CD4-positive, alpha-beta T cell treated with Interleukin-15 for 1 hour (primary cell): ENCODE results near the gene SPTB.

Source experiments
- DNase-seq: peaks from one replicate; pipeline ENCODE4 v3.0.0-alpha.2; 2020

Gene SPTB

DNA sequence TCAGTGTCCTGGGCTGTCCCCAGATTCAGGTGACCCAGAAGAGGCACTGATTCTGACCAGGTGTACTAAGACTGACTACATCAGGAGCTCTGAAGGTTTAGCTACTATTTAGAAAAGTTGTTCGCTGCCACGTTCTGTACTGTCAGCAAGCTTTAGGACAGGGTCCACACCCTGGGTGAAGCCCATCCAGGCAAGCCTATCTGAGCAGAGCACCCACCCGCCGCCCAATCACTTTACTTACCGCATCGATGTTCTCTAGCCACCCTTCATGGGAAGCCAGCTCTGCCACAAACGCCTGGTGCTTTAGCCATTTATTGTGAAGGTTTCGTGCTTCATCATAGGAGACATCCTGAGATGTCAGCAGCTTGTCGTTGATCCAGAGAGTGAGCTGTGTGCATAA is 95.7 kb downstream of the SPTB start:
- DNase-seq = no peak

DNA sequence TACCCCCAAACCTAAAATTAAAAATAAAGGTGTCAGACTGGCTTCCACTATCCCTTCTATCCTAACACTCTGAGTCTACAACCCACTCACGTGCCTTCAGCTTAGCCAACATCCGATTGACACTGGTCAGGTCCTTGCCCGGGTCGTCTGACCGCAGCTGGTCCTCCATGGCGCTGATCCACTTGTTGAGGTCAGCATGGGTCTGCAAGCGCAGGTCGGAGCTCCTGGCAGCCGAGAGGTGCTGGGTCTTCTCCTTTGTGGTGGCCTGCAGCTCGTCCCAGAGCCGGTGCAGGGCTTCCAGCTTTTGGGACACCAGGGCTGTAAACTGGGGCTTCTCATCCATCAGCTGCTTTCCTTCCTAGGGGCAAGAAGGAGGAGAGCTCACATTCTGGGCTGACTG is 97.5 kb downstream of the SPTB start:
- no peak for DNase-seq

DNA sequence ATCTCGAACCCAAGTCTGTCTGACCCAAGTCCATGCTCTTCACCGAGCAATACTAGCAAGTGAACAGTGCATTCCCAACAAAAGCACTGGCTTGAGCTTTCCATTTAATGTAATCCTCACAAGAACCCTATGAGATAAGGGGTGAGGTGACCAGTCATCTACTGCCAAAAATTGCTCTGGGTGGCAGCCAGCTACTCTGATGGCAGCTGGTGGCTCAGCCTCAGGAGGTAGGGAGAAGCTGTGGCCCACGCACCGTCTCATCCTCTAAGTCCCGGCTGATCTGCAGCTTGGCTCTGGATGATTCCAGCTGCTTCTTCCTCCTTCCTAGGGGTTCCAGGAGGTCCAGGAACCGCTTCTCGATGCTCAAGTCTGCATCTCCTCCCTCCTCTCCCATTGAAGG is 100.2 kb downstream of the SPTB start:
- no peak for DNase-seq

DNA sequence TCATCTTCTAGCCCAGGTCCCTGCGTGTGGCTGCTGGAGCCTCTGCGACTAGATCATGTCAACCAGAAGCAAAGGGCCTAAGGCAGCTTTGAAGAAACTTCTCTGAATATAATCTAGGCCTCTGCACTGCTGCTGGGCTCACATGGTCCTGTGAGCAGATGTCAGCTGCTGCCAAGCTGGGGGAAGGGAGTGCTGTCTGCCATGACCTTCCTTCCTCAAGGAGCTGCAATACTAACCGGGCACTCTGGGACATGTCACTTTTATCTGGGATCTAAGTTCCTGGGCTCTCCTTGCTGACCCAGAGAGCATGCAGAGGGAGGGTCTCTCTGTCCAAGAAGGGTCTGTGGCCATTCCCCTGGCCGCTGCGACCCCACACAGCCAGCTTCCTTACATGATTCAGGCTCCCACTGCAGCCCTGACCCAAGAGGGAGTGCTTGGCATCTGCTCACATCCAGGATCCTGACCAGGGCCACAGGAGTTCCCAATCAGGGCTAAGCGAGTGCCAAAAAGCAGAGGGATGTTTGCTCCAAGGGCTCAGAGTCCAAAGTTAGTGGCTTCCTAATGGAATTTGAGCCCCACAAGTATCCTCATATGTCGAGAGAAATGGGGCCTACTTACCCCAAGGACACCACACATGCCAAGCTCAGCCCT is 101.5 kb downstream of the SPTB start:
- no peak for DNase-seq

DNA sequence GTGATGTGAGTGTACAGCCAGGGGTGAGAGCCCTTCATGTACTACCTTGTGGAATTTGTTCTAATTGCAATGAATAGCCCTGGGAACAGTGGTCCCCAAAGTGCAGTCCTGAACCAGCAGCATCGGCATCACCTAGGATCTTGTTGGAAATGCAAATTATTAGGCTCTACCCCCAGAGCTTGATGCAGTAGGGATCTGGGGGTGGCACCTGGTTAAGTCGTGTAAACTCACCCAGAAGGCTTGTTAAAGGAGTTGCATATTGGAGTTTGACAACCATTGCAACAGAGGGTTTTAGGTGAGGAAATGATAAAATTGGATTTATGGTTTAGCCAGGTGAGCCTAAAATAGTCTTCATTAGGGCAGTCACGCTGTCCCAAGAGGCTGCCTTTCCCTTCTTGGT is 102.2 kb downstream of the SPTB start:
- no peak for DNase-seq

DNA sequence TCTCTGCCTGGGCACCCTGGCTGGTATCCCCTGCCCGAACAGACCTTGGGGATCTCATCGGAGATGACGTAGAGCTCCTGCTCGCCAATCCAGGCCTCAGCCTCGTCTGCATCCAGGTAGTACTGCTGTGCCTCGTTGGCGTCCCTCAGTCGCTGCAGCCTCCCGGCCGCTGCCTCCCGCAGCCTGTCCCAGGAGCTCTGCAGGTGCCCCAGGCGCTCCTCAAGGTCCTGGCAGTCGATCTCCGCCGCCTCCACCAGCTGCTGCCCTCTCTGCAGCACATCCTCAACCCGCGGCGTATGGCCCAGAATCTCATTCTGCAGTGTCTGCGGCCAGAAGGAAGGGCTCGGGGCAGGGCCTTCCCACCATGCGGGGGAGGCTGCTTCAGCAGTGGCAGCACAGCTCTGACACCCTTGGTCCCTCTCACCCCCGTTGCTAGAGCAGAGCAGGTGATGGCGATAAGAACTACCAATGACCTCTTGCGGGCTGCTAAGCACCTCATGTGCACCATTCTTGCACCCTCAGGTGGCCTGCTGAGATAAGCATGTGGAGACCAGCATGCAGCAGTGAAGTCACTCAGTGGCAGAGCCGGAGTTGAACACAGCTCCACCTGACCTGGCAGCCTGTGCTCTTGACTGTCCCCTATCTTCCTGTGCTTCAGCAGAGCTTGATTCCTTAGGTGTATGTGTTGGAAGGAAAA is 104.5 kb downstream of the SPTB start:
- no peak for DNase-seq

DNA sequence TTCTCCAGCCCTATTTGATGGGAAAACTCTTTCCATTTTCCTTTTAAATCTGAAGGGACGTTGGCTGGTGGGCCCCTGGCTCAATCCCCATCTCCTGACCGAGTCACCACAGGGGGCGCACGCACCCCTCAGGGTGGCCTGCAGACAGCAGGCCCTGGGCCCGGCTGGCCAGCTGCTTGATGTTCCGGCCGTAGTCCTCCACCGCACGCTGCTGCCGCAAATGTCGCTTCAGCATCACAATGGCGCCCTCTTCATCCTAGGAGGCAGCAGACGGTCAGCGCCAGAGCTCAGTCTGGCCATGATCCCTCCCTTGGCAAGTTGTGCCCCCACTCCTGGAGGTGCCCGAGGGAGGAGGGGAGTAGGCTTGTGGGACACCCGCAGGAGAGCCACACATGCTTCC is 105.4 kb downstream of the SPTB start:
- no peak for DNase-seq

DNA sequence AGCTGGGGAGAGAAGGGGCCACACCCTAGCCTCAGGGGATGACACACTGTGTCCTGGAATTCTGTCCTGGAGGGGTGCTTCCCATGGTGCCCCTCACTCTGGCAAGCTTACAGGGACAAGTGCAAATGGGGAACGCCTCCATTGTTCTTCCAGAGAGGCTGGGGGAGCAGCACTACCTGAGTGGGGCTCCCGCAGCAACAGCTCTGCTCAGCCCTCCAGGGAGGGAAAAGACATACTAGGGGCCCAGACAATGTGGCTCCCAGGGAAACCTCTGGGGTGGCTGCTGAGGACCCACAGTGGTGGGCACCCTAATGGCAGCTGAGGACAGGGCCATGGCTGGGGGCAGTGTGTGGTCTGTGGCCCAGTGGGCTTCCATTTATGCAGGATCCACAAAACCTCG is 106.1 kb downstream of the SPTB start:
- no peak for DNase-seq

DNA sequence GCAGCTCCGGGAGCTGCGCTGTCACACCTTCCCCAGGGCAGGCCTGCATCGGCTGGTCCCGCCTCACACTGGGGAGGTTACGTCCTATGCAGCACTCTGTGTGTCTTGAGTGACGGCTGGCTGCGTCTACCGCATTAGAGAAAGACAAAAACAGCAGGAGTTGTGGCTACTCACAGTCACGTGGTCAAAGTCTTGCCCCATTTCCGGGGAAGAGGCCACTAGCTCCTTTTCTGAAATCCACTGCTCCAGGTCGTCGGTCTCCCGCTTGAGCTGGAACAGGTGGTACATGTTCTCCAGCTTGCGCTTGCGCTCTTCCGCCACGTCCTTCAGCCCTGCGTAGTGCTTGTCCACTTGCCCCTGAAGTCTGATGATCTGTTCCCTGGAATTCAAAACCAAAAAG is 106.7 kb downstream of the SPTB start:
- DNase-seq = no peak

DNA sequence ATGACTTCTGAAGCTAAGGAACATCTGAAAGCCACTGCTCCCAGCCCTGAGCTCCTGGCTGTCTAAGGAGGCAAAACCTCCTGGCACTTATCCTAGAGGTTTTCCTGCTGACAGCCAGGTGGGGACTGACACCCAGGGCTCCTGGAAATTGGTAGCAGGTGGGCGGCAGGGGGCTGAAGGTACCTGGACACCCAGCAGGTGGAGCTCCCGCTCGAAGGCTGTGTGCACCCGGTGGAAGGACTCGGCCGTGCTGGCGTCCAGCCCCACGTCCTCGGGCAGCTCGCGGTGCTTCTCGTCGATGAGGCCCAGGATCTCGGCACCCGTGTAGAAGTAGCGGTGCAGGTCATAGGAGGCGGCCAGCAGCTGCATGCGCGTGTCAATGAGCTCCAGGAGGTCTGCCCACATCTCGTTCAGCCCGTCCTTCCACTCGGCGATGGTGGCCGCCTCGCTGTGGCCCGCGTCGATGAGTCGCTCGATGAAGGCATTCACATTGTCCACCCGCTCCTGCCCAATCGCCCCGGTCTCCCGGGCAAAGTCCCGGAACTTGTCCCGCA is 107.2 kb downstream of the SPTB start:
- no peak for DNase-seq

DNA sequence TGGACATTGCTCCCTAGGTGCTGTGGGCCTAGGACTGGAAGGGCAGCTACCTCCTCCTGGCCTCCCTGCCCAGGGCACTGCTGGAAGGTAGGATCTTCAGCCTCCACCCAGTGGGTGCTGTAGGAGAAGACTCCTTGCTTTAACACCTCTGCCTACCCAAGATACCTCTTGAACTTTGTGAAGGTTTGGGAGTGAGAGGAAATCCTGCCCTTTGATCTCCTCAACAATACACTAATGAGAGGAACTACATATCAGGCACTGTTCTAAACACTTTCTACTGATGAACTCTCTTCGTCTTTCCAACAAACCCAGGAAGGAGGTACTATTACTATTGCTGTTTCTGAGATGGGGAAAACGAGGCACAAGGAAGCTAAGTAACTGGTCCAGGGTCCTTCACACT is 108.5 kb downstream of the SPTB start:
- DNase-seq = no peak

DNA sequence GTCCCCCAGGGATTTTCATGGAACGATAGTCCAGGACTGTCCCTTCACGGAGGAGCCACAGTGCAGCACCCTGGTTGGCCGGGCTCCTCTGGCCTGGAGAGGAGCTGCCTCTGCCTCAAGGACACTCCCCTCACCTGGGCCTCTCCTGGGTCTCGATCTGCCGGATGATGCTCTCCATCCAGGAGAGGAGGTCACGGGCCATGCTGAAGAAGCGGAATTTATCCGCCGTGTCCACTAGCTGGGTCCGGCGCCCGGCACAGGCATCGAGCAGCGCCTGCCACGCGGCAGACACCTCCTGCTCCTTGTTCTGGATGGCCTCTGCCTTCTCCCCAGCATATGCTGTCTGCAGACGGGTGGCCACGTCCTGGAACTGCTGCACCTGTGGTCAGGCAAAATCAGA is 109.0 kb downstream of the SPTB start:
- DNase-seq = no peak

DNA sequence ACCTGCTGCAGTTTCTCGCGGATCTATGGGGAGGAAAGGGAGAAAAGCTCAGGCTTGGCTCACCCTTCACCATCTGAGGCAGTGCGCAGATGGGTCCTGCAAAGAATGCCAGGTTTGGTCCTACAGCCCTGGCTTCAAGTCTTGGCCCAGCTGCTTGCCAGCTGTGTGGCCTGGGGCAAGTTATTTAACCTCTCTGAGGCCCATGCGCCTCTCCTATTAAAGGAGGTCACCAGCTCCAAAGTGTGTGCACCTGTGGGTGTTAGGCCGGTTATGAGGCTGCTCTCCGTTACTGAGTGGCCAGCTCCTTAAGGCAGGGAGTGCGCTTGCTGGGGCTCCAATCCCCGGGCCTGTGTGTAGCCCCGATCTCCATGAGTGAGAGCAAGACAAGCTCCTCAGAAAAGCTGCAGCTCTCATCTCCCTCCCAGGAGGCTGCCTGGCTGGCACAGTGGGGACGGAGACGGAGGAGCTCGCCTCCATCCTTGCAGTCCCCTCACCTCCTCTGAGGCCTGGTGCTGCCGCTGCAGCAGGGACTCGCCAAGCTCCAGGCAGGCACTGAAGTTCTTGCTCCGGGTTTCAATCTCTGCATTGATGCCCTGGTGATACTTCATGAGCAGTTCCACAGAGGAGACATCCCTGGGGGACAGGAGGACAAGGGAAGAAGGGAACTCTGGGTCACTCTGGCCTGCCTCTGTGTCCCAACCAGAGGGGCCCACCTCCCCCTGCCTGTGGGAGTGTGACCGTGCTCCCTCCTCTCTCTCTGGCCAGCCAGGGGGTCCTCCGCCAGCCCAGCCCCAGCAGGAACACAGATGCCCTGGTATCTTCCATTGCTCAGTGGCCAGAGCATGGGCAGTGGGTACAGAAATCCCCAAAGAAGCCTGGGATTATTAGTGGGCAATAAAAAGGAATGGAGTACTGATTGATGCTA is 110.3 kb downstream of the SPTB start:
- DNase-seq = no peak

DNA sequence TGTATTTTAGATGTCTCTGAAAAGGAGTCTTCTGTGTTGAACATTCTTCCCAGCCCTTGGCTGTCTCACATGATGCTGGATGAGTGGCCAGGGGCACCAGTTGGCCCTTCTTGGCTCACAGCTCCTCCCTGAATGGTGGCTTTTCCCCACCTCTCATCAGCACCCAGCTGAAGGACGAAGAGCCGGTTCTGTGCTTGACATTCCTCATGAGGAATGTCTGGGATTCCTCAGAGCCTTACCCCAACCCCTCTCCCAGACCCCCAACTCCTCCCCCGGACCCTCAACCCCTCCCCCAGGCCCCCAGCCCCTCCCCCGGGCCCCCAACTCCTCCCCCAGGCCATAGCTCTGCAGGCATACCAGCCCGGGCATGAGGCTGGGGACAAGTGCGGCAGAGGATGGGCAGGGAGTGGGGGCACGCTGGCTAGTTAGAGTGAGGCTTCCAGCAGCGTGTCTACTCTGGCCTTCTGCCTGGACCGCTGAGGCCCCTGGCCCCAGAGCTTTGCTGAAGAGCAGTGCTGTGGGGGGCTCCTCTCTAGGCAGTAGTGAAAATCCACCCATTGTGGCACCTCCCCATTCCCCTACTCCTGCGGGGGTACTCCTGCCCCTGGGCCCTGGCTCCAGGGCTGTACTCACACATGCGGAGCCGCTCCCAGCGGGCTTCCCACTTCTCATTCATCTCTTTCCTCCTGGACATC is 111.2 kb downstream of the SPTB start:
- no peak for DNase-seq

DNA sequence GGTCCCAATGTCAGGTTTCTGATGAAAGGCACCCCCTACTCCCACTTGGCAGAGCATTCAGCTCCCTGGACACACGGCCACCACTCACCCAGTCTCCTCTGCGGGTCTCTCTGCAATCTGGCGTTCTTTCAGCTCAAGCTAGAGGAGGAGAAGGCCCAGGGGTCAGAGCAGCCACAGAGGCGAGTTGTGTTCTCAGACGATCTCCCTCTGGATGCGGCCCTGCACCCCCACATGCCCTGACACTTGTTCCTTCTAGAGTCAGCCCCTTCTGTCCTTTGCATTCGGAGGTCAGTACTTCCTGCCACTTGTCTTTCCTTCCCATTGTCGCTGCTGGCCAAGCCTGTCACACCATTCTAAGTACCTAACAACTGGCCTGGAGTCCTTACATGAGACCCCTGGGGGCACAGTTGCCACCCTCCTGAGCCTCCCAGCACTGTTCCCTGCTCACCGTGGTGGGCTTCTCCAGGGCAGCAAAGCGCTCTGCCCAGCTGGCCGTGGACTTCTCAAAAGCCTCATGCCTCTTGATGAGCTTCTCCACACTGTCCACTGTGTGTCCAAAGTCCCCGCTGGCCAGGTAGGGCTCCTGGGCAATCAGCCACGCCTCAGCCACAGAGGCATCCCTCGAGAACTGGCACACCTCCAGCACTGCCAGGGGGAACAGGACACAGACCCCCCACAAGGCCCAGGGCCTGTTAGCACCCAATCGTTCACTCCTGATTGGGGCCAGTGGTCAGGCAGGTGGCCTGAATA is 112.3 kb downstream of the SPTB start:
- no peak for DNase-seq

DNA sequence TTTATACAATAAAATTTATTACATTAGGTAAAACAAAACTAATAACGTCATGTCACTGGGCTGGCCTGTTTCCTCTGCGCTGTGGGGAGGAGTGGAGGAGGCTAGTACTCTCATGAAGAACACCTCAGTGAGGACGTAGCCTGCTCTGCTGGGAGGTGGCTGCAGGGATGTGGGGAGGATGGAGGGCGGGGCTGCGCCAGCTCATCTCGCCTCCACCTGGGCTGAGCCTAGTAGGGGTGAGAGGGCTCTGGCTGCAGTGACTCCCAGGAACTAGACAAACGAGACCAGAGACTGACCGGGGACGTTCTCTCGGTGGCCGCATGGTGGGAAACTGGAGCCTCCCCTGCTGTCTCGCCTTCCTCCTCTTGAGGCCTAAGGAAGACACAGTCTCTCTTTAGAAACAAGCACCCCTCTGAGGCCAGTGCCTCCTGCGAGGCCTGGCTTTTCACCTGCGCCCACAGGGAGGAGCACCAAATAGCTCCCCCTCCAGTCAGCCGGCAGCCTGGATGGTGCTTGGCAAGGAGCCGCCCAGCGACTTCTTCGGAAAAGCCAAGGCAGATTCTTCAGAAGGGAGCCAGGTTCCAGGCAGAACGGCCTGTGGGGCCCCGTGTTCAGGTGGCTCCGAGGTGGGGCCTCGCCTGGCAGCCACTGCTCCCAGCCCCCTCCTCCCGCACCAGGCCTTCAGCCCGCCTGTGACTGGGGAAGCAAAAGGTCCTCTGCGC is 113.1 kb downstream of the SPTB start:
- no peak for DNase-seq

DNA sequence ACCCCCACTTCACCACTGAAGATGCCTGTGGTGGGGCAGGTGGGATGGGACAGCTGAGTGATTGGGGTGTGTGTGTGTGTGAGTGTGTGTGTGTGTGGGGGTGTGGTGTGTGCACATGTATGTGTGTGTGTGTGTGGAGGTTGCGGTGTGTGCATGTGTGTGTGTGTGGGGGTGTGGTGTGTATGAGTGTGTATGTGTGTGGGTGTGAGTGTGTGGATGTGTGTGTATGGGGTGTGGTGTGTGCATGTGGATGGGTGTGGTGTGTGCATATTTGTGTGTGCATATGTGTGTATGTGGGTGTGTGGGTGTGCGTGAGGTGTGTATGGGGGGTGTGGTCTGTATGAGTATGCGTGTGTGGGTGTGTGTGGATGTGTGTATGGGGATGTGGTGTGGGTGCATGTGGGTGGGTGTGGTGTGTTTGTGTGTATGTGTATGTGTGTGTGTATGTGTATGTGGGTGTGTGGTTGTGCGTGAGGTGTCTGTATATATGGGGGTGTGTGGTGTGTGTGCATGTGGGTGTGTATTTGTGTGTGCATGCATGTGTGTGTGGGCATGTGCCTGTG is 113.9 kb downstream of the SPTB start:
- no peak for DNase-seq

DNA sequence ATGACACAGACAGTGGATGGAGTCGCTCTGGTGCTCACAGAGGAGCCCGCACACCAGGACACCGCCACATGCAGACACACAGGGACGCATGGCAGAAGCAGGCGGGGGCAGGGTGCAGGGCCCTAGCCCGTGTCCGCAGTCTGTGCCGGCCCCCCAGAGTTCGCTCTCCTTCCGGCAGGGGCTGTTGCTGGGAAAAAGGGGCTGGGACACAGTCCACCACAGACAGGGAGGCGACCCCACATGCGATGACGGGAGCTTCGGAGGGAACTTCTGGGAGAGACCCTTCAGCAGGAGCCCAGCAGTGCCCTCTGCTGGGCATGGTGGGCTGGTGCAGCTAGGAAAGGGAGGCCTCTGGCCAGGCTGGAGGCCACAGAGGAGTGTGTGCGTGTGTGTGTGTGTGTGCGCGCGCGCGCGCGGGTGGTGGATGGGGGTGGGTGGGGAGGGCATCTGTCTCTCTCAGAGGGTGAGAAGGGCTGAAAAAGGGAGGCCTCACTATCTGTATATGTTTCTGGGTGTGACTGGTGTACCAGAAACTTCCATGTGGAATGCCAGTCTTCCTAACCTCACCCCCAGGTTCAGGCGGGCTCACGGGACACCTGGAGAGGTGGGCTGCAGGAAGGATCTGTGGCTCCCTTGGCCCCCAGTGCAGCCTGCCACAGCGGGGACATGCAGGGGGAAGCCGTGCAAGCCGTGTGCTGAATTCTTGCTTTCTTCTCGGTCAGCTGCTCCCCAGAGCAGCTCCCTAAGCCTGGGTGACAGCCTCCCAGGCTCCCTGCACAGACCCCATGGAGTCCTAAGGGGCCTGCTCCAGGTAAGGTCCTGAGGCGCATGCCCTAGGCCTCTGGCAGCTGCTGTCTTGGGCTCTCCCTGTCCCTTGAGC is 114.8 kb downstream of the SPTB start:
- DNase-seq = peak; percentile 69

DNA sequence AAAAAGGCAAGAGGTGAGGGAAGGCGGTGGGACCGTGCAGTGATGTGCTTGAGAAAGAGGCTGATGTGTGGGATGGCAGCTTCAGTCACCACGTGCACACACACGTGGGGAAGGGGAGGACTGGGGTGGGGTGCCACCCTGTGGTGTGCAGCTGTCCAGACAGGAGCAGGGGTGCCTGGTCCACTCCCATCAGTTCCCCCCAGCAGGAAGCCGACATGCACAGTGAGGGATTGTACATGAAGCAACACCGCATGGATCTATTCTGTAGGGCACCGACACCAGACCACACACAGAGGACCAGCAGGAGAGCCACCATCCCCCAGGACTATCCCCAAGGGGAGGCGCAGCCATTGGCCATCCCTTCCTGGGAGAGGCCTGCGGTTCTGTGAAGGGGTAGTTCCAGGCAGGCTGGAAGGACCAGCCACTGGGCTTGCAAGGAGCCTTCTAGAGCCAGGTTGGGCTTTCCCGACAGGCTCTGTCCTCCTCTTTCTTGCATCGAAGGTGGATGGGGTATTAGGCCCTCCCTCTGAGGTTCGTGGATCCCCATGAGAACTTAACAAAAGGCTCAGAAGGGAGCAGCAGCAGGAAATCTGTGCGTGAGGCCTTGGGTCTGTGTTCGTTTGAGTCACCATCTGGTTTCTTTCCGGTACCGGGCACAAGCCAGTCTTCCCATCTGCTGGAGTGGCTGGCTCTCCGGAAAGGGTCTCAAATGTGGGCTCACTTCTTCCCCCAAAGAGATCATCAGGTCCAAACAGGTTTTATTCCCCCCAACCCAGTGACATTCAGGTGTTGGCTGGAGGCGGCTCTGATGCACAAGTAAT is 115.7 kb downstream of the SPTB start:
- DNase-seq = no peak
